GM19372 (cell line): ENCODE measurements around the gene ZNF511.

Source experiments
- ATAC-seq: cut with Tn5 transposase; IDR thresholded peaks from one replicate; pipeline ENCODE4 v1.9.1; 2021; ENCODE audit warnings: mild to moderate bottlenecking, low read depth, moderate library complexity; ENCODE audit not compliant: unreplicated experiment

The ZNF511 gene

DNA sequence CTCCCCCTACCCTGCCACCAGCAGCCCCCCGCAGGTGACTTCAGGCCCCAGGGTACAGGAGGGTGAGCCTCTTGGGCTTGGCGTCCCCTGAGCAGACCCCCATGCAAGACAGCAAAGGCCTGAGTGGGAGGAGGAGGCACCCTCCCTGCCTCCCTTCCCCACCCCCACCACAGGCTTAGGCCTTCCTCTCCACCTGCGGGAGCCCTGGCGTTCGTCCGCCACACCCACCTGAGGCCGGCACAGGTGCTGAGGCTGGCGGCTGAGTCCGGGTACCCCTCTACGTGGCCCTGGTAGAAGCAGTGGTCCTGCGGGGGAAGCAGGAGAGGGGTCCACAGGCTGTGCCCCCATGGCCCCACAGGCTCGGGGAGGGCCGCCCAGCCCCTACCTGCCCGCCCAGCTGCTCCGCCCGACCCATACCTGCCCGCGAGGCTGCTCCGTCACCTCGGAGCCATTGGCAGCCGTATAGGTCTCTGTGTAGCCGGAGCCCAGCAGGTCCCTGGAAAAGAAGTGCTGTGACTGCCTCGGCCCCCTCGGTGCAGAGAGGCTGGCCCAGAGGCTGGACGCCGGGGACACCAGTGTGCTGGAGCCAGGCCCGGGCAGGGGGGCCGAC is 35.1 kb upstream of the ZNF511 start:
- ATAC-seq, result no peak

- ATAC-seq, result peak; percentile 41
These were observed 33.7 kb upstream of the ZNF511 start for GRCh38 chr10:133274751-133275683.

DNA sequence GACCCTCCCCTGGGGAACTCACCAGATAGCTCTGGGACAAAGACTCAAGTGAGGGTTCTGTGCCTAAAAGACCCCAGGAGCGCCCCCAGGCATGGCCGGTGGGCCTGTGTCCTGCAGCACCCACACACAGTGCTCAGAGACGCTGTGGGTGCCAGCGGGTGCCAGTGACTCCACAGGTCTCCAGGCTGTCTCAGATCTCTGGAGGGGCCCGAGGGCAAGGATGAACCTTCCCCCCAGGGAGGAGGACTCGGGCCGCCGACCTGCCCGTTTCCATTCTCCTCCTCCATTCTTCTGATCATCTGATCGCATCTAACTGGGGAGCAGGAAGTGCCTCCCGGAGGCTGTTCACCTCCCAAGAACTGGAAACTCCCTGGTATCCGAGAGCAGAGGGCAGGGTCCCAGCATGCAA is 33.0 kb upstream of the ZNF511 start:
- peak; percentile 32 for ATAC-seq

DNA sequence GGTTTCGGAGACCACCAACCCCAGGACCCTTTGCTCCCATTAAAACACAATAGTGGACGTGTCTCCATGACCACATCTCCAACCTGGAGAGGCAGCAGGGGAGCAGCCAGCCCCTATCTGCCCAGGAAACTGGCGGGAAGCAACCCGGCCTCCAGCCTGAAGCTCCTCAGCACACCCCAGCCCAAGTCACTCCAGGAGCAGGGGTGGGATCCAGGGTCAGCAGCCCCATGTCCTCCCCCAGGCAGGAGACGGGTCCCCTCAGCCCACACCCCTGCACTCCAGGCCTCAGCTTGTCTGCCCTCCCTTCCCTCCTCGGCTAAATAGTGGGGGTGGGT is 32.6 kb upstream of the ZNF511 start:
- no peak for ATAC-seq

DNA sequence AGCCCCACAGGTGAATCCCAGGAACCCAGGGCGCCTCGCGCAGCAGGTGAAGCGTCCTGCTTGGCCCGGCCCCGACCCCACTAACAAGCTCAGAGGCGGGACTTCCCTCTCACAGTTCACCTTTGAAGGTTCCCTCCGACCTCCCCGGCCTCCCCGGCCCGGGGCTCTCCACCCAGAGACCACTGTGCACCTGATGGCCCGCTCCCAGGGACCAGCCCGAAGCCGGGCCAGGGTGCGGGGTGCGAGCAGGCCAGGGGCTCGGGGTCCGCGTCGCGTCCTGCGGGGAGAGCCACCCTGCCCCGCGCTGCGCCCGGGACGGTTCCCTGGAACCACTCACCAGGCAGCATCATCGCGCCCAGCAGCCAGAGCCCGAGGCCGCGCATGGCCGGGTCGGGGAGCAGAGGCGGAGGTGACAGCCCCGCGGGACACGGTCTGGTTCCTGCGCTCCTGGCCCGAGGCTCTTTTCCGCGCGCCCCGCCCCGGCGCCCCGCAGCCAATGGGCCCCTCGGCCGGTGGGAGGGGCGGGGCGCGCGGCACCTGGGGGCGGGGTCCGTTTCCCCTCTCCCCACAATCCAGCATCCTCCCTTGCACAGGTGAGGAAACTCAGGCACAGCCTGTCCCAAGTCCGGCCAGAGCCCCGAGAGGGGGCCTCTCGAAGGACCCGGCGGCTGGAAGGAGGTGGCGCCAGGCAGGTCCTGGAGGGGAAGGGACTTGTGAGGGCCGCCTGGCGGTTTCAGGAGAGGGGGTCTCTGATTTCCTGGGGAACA is 32.1 kb upstream of the ZNF511 start, which contains the start of gene ADAM8:
Gene ADAM8, minus strand, starts transcription at position 434 of the 767 bp plus-strand sequence. Its CDS starts 51 bp downstream, at position 383.
- peak; percentile 55 for ATAC-seq

GRCh38 chr10:133277277-133277992 is 31.3 kb upstream of the ZNF511 start:
- no peak for ATAC-seq

DNA sequence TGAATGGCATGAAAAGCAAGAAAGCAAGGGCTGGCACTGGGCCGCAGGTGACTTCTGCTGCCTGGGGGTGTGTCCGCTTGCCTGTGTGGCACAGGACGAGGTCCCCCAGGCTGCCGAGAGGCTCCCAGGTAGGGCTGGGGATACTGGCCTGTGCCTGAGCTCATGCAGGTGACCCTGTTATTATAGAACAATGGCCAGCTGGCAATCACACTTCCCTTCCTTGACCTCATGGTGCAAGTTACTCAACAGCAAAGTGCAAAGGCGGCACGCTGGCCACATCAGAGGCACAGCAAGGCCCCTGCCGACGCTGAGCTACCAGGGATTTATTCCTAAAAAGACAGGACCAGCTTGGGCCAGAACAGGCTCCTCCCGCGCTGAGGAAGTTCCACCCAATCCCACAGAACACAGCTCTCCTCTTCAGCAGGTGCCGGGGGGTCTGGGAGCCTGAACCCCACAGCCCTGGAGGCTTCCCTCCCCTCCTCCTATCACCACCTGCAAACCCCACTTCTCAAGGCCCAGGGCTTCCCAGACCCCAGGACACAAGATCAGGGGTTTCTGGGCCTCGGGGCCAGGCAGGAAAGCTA is 30.6 kb upstream of the ZNF511 start:
- no peak for ATAC-seq

DNA sequence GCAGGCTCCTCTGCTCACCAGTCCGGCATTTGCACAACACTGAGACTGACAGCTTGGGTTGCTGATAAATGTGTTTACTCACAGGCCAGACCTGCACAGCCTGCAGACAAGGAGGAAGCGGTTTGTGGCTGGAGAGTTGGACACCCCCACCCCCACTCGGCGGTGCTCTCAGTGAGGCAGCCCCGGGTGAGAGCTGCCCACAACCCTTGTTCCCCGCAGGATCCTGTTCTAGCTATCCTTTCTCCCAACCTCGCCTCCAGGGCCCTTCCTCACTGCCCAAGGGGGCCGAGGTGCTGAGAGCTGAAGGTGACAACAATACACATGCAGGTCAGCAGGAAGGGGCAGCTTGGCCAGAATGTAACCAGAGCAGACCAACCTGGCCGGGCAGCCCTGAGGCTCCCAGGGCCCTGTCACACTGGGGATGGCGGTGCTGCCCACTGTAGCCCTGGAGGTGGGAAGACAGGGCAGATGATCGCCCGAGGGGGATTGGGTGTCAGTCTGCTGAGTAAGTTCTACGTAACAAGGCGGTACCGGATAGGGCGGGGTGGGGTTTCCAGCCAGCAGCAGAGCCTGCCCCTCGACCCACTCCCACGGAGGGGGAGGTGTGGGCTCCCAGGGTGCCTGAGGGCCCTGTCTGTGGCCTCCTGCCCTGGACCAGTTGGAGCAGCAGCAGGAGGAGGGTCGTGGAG is 30.0 kb upstream of the ZNF511 start:
- peak; percentile 42 for ATAC-seq

DNA sequence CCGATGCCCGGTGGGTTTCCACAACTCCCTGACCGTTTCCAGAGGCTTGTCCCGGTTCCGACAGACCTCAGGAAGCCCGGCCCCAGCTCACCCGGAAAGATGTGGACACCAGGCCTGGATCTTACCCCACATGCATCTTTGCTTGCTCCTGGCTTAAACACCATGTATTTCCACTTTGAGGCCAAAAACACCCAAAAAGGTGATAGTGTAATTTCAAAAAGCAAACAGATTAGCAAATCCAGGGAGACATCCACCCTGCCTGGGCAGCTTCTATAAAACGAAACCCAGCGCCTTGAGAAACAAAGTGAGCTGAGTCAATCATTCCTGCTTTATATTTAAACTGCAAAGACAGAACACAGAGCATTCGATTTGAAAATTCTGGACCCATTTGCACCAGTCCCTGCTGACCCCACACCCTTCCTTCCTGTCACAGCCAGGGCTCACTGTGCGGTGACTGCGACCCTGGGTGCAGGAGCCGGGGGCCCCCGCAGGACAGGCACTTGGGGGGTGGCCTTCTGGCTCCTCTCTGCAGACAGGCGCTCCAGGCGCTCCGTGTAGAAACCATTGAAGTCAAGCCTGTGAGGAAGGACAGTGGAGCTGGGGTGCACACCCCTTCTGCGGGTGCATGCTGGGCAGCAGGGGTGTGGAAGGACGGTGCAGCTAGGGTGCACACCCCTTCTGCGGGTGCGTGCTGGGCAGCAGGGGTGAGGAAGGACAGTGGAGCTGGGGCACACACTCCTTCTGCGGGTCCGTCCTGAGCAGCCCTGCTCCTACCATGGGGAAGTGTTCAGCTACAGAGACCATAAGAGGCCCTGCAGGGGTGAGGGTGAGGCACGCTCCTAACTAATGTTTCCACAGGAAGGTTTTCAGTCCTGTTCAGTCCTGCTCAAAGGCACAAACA is 29.1 kb upstream of the ZNF511 start:
- ATAC-seq, result no peak

GRCh38 chr10:133280391-133281059 is 28.2 kb upstream of the ZNF511 start:
- no peak for ATAC-seq

GRCh38 chr10:133281084-133281483 is 27.6 kb upstream of the ZNF511 start:
- ATAC-seq, result no peak

DNA sequence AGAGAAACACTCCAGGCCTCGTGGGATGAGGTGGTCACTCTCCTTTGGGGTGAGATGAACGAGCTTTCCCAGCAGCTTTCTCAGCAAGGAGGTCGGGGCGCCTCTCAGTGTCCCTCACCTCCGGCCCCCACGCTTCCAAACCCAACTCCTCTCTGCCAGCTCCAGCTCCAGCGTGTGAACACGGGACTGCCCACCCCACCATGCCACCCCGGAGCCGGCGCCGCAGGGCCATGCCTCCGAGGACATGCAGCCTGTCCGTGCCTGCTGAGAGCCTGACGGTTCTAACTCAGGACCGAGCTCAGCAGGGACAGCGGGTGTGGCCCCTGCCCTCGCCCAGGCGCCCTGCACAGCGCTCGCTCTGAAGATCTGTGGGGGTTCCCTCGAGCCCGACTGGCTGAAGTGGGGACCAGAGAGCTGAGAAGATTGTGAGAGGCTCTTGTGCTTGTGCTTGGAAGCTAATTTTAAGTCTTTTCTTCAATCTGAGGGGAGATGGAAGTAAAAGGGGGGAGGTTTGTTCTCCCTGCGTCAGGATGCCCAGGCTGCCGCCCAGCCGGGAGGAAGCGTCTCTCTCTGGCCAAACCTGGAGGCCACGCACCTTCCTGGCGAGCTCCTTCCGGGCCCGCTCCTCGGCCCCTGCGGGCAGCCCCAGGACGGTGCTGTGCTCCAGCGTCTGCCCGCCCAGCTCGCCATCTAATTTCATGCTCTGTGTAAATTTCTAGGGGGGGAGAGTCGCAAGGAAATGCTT is 26.9 kb upstream of the ZNF511 start:
- no peak for ATAC-seq

DNA sequence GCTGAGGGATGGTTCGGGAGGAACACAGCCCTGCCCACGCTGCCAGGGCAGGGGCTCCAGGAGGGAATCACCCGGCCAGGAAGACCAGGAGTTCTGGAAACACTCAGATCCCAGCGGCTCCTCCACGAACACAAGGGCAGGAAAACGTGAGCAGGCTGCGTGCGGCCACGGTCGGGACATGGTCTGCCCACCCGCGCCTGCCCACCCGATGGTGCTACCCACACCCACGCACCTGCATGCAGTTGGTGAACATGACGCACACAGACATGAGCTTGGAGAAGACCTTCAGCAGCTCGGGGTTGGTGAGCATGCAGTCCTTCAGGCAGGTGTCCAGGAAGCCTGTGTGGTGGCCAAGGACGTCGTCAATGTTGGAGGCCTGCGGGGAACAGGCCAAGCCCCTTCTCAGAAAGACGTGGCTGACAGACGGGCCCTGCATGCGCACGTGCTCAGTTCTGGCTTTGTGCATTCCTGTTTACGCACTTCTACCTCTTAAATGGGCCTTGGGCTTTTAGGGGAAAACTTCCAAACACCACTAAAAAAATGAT is 25.8 kb upstream of the ZNF511 start:
- ATAC-seq, result no peak

- no peak for ATAC-seq
These were observed 24.8 kb upstream of the ZNF511 start for GRCh38 chr10:133283931-133284330.

DNA sequence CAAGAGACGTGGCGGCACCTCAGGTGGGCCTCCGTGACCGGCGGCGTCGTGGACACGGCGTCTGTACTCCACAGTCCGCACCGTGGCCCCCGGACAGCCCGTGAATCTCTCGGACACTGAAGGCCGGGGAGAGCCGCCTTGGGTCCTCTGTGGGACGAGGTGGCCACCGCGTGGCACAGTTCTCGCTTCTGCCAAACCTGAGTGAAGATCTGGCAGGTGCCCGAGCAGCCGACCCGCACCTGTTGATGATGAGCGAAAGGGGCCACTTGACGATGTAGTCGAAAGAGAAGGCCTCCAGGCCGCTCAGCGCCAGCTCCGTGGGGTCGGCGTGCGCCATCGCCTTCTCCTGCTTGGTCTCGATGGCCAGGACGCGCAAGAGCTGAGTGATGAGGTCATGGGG is 23.5 kb upstream of the ZNF511 start:
- ATAC-seq, result no peak

DNA sequence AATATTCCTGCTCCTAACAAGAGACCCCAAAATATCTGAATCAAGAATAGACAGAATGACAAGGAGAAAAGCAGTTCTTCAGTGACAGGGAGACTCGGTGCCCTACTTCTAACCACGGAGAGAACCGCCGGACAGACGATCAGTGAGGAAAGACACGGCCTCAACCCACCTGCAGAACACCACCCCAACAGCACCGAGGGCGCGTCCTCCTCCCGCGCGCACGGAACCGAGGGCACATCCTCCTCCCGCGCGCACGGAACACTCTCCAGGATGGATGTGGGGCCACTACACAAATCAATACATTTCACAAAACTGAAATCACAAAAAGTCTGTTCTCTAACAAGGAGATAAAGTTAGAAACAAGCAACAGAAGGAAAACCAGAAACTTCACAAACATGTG is 22.3 kb upstream of the ZNF511 start:
- ATAC-seq, result no peak

DNA sequence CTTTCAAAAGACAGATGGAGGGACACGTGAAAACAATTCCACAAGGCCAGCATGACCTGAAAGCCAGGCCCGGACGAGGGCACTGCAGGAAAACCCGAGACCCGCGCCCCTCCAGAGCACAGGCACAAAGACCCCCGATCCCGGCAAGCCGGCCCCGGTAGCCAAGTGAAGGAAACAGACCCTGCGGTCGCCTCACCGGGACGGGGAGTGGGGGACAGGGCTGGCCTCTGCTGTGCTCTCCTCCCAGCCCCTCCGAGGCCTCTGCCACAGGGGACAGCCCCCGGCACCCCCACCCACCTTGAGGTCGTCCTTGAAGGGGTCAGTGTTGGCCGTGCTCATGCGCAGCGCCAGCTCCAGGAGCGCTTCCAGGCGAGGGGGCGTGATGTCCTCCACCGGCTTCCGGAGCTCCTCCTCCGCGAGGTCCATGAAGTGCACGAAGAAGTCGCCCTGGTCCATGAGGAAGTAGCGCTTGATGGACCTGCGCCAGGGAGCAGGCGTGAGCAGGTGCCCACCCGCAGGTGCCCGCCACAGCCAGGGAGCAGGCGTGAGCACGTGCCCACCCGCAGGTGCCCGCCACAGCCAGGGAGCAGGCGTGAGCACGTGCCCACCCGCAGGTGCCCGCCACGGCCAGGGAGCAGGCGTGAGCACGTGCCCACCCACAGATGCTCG is 20.7 kb upstream of the ZNF511 start:
- no peak for ATAC-seq
